HEK293 (cell line): ENCODE results near the gene PCP4.
A peak's percentile ranks its signal among the peaks of the same experiment; 100 is the strongest.

Experiments
- CTCF ChIA-PET: fragments of 350-600 bp; formaldehyde crosslinking; extraction: SDS; loops from one replicate; lab custom pipeline; 2021; ENCODE audit warnings: antibody characterized with exemption; lab: Yijun Ruan, JAX
- POLR2A ChIA-PET: fragments of 300-600 bp; formaldehyde crosslinking; extraction: SDS; loops from one replicate; lab custom pipeline; 2020; ENCODE audit warnings: antibody characterized with exemption, inconsistent platforms; lab: Yijun Ruan, JAX
- H3K27ac ChIP-seq: fragments of 200-500 bp; sonication (Bioruptor generic); 2 replicates; pipeline ENCODE4 v1.5.1; 2014; ENCODE audit warnings: low read depth, low read length, control low read depth, inconsistent platforms; ENCODE audit errors: extremely low read depth
- H3K36me3 ChIP-seq, 2 experiments: fragments of 200-500 bp in 1 of 2; sonication (Bioruptor generic) in 1 of 2; 1 replicate in 1 of 2; 2 replicates in 1 of 2; pipeline ENCODE4 v1.5.1; 2014 to 2017; ENCODE audit warnings: inconsistent platforms in 2 of 2, low read length in 2 of 2; ENCODE audit not compliant: control insufficient read depth in 2 of 2, insufficient read depth in 1 of 2
- H3K4me1 ChIP-seq: fragments of 200-500 bp; sonication (Bioruptor generic); 2 replicates; pipeline ENCODE4 v1.5.1; 2014; ENCODE audit warnings: mild to moderate bottlenecking, low read length, inconsistent platforms; ENCODE audit not compliant: control insufficient read depth, insufficient read depth
- H3K4me3 ChIP-seq: 2 replicates; pipeline ENCODE4 v1.5.1; 2011; ENCODE audit warnings: low read depth, mild to moderate bottlenecking, control low read depth, low read length, moderate library complexity
- H3K9me3 ChIP-seq: fragments of 200-500 bp; sonication (Bioruptor generic); 2 replicates; pipeline ENCODE4 v1.5.1; 2014; ENCODE audit warnings: low read depth, low read length, inconsistent platforms; ENCODE audit not compliant: control insufficient read depth, insufficient read depth
- MEIS1 ChIP-seq: sonication (generic); formaldehyde crosslinking; IDR thresholded peaks from 2 replicates; pipeline ENCODE4 v1.8.1; 2022; ENCODE audit warnings: missing genetic modification reagents, mild to moderate bottlenecking, borderline replicate concordance
- MYNN ChIP-seq: fragments of 450-650 bp; formaldehyde crosslinking; IDR thresholded peaks from 2 replicates; pipeline ENCODE4 v1.5.1; 2016; ENCODE audit warnings: missing biosample characterization, missing genetic modification characterization, borderline replicate concordance
- PRDM1 ChIP-seq: fragments of 450-650 bp; formaldehyde crosslinking; IDR thresholded peaks from 2 replicates; pipeline ENCODE4; 2016; ENCODE audit warnings: missing biosample characterization, missing genetic modification characterization
- YY1 ChIP-seq: fragments of 450-650 bp; formaldehyde crosslinking; IDR thresholded peaks from 2 replicates; pipeline ENCODE4 v1.5.1; 2018; ENCODE audit warnings: missing biosample characterization, missing genetic modification characterization
- ZBTB17 ChIP-seq: fragments of 450-650 bp; formaldehyde crosslinking; IDR thresholded peaks from 2 replicates; pipeline ENCODE4 v1.5.1; 2016; ENCODE audit warnings: missing biosample characterization, missing genetic modification characterization
- ZBTB8A ChIP-seq: fragments of 450-650 bp; formaldehyde crosslinking; IDR thresholded peaks from 2 replicates; pipeline ENCODE4 v1.5.1; 2016; ENCODE audit warnings: missing biosample characterization, missing genetic modification characterization
- ZNF133 ChIP-seq: fragments of 450-650 bp; formaldehyde crosslinking; IDR thresholded peaks from 2 replicates; pipeline ENCODE4 v1.5.1; 2016; ENCODE audit warnings: missing biosample characterization, missing genetic modification characterization
- ZNF239 ChIP-seq: fragments of 450-650 bp; formaldehyde crosslinking; IDR thresholded peaks from 2 replicates; pipeline ENCODE4 v1.5.1; 2016; ENCODE audit warnings: missing biosample characterization, missing genetic modification characterization
- ZNF24 ChIP-seq: fragments of 450-650 bp; formaldehyde crosslinking; IDR thresholded peaks from 2 replicates; pipeline ENCODE4 v1.5.1; 2016; ENCODE audit warnings: missing biosample characterization, missing genetic modification characterization
- ZNF394 ChIP-seq: fragments of 450-650 bp; formaldehyde crosslinking; IDR thresholded peaks from 2 replicates; pipeline ENCODE4 v1.5.1; 2016; ENCODE audit warnings: missing biosample characterization, missing genetic modification characterization, mild to moderate bottlenecking, moderate library complexity, borderline replicate concordance
- ZNF404 ChIP-seq: fragments of 450-650 bp; formaldehyde crosslinking; IDR thresholded peaks from 2 replicates; pipeline ENCODE4 v1.5.1; 2017; ENCODE audit warnings: missing biosample characterization, missing genetic modification characterization
- ZNF48 ChIP-seq: fragments of 450-650 bp; formaldehyde crosslinking; IDR thresholded peaks from 2 replicates; pipeline ENCODE4 v1.5.1; 2016; ENCODE audit warnings: missing biosample characterization, missing genetic modification characterization
- ZNF514 ChIP-seq: fragments of 450-650 bp; formaldehyde crosslinking; IDR thresholded peaks from 2 replicates; pipeline ENCODE4 v1.5.1; 2016; ENCODE audit warnings: missing biosample characterization, missing genetic modification characterization
- ZNF544 ChIP-seq: fragments of 450-650 bp; formaldehyde crosslinking; IDR thresholded peaks from 2 replicates; pipeline ENCODE4 v1.5.0; 2017; ENCODE audit warnings: missing biosample characterization, missing genetic modification characterization
- ZNF585B ChIP-seq: fragments of 450-650 bp; formaldehyde crosslinking; IDR thresholded peaks from 2 replicates; pipeline ENCODE4 v1.5.1; 2016; ENCODE audit warnings: missing biosample characterization, missing genetic modification characterization
- ZNF621 ChIP-seq: fragments of 450-650 bp; formaldehyde crosslinking; IDR thresholded peaks from 2 replicates; pipeline ENCODE4 v1.5.1; 2017; ENCODE audit warnings: missing biosample characterization, missing genetic modification characterization
- ZNF654 ChIP-seq: fragments of 450-650 bp; formaldehyde crosslinking; IDR thresholded peaks from 2 replicates; pipeline ENCODE4 v1.5.1; 2016; ENCODE audit warnings: low read depth, missing biosample characterization, missing genetic modification characterization
- TF ChIP-seq, protein P1 (sequence below): fragments of 450-650 bp; formaldehyde crosslinking; IDR thresholded peaks from 2 replicates; pipeline ENCODE4 v1.5.1; 2016; ENCODE audit warnings: missing biosample characterization, missing genetic modification characterization
- TF ChIP-seq, protein P2 (sequence below): fragments of 450-650 bp; formaldehyde crosslinking; IDR thresholded peaks from 2 replicates; pipeline ENCODE4 v1.5.1; 2016; ENCODE audit warnings: missing biosample characterization, missing genetic modification characterization
- TF ChIP-seq, protein P3 (sequence below): fragments of 450-650 bp; formaldehyde crosslinking; IDR thresholded peaks from 2 replicates; pipeline ENCODE4 v1.5.1; 2016; ENCODE audit warnings: missing biosample characterization, missing genetic modification characterization
- TF ChIP-seq, protein P4 (sequence below): fragments of 450-650 bp; formaldehyde crosslinking; IDR thresholded peaks from 2 replicates; pipeline ENCODE4 v1.5.1; 2016; ENCODE audit warnings: missing biosample characterization, missing genetic modification characterization
- TF ChIP-seq, protein P5 (sequence below): fragments of 450-650 bp; formaldehyde crosslinking; IDR thresholded peaks from 2 replicates; pipeline ENCODE4 v1.5.1; 2016; ENCODE audit warnings: missing biosample characterization, missing genetic modification characterization, low read depth

PCP4 gene

DNA sequence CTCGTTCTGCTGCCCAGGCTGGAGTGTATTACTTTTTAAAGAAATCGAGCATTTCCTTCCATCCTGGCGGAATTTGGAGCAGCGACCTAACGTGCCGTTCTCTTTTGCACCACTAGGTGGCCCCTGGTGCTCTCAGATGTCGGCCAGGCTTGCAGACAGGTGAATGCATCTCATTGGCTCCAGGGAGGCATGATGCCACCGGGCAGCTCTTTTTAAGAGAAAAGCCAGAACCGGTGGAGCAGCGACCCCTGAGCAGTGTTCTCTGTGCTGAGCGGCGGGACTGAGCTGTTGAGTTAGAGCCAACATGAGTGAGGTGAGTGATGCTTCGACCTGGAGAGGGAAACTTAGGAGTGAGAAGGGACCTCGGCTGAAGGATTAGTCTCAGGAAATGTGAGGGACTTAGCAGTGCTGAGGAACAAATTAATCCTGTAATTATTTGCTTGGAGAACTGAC is at the start of gene PCP4:
TSS of gene PCP4 (plus strand) at position 241 of the 453 bp plus-strand sequence. CDS start at position 305, 64 bp downstream.
- no peak within 1 kb of the TSS for H3K27ac ChIP-seq
- H3K4me1 ChIP-seq, result peaks cover 6% of the 10 kb centered on the region; the same call in 1 of the 2 replicates
- no peaks in the 10 kb centered on the region for H3K9me3 ChIP-seq
- ChIA-PET CTCF (interaction anchor here (0.6 to 6.6 kb wide), 57 partner anchors 9 to 1055 kb away, joined by 3 to 126 read pairs (median 4); no protein-coding TSS in a partner anchor), POLR2A (interaction anchor here (0.7 kb wide), 1 partner anchor 253 kb away, joined by 3 read pairs; no protein-coding TSS in a partner anchor)
- no peak for TF ChIP-seq ZNF239 (tag by site-specific recombination)
- no peak for TF ChIP-seq MEIS1 (CRISPR knock-in tag)
- TF ChIP-seq ZBTB8A (tag by site-specific recombination), result no peak
- TF ChIP-seq, protein P1, sequence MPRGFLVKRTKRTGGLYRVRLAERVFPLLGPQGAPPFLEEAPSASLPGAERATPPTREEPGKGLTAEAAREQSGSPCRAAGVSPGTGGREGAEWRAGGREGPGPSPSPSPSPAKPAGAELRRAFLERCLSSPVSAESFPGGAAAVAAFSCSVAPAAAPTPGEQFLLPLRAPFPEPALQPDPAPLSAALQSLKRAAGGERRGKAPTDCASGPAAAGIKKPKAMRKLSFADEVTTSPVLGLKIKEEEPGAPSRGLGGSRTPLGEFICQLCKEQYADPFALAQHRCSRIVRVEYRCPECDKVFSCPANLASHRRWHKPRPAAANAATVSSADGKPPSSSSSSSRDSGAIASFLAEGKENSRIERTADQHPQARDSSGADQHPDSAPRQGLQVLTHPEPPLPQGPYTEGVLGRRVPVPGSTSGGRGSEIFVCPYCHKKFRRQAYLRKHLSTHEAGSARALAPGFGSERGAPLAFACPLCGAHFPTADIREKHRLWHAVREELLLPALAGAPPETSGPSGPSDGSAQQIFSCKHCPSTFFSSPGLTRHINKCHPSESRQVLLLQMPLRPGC, result no peak
- TF ChIP-seq, protein P2, sequence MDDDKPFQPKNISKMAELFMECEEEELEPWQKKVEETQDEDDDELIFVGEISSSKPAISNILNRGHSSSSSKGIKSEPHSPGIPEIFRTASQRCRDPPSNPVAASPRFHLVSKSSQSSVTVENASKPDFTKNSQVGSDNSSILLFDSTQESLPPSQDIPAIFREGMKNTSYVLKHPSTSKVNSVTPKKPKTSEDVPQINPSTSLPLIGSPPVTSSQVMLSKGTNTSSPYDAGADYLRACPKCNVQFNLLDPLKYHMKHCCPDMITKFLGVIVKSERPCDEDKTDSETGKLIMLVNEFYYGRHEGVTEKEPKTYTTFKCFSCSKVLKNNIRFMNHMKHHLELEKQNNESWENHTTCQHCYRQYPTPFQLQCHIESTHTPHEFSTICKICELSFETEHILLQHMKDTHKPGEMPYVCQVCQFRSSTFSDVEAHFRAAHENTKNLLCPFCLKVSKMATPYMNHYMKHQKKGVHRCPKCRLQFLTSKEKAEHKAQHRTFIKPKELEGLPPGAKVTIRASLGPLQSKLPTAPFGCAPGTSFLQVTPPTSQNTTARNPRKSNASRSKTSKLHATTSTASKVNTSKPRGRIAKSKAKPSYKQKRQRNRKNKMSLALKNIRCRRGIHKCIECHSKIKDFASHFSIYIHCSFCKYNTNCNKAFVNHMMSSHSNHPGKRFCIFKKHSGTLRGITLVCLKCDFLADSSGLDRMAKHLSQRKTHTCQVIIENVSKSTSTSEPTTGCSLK, result no peak
- no peak for TF ChIP-seq ZNF585B (tag by site-specific recombination)
- TF ChIP-seq, protein P3, sequence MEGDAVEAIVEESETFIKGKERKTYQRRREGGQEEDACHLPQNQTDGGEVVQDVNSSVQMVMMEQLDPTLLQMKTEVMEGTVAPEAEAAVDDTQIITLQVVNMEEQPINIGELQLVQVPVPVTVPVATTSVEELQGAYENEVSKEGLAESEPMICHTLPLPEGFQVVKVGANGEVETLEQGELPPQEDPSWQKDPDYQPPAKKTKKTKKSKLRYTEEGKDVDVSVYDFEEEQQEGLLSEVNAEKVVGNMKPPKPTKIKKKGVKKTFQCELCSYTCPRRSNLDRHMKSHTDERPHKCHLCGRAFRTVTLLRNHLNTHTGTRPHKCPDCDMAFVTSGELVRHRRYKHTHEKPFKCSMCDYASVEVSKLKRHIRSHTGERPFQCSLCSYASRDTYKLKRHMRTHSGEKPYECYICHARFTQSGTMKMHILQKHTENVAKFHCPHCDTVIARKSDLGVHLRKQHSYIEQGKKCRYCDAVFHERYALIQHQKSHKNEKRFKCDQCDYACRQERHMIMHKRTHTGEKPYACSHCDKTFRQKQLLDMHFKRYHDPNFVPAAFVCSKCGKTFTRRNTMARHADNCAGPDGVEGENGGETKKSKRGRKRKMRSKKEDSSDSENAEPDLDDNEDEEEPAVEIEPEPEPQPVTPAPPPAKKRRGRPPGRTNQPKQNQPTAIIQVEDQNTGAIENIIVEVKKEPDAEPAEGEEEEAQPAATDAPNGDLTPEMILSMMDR, result peak; percentile 61
- no peak for TF ChIP-seq MYNN
- no peak for TF ChIP-seq ZNF404 (tag by site-specific recombination)
- no peak for TF ChIP-seq ZNF621 (tag by site-specific recombination)
- TF ChIP-seq, protein P4, sequence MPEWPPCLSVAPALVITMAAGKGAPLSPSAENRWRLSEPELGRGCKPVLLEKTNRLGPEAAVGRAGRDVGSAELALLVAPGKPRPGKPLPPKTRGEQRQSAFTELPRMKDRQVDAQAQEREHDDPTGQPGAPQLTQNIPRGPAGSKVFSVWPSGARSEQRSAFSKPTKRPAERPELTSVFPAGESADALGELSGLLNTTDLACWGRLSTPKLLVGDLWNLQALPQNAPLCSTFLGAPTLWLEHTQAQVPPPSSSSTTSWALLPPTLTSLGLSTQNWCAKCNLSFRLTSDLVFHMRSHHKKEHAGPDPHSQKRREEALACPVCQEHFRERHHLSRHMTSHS (tag by site-specific recombination), result no peak
- no peak for TF ChIP-seq ZNF544 (tag by site-specific recombination)
- TF ChIP-seq ZNF514 (tag by site-specific recombination), result no peak
- no peak for TF ChIP-seq ZNF394
- peak; percentile 73 for TF ChIP-seq ZNF654
- TF ChIP-seq, protein P5, sequence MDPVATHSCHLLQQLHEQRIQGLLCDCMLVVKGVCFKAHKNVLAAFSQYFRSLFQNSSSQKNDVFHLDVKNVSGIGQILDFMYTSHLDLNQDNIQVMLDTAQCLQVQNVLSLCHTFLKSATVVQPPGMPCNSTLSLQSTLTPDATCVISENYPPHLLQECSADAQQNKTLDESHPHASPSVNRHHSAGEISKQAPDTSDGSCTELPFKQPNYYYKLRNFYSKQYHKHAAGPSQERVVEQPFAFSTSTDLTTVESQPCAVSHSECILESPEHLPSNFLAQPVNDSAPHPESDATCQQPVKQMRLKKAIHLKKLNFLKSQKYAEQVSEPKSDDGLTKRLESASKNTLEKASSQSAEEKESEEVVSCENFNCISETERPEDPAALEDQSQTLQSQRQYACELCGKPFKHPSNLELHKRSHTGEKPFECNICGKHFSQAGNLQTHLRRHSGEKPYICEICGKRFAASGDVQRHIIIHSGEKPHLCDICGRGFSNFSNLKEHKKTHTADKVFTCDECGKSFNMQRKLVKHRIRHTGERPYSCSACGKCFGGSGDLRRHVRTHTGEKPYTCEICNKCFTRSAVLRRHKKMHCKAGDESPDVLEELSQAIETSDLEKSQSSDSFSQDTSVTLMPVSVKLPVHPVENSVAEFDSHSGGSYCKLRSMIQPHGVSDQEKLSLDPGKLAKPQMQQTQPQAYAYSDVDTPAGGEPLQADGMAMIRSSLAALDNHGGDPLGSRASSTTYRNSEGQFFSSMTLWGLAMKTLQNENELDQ (tag by site-specific recombination), result no peak
- no peak for TF ChIP-seq PRDM1 (tag by site-specific recombination)
- TF ChIP-seq ZBTB17 (tag by site-specific recombination), result 0 out of 2 replicates have a peak, but pooled peaks have one; percentile 24
- no peak for TF ChIP-seq ZNF24 (tag by site-specific recombination)
- no peak for TF ChIP-seq YY1 (tag by site-specific recombination)
- no peak for TF ChIP-seq ZNF48
- TF ChIP-seq ZNF133 (tag by site-specific recombination), result no peak
- H3K36me3 ChIP-seq, result no peaks in the 10 kb centered on the region
- no peak within 1 kb of the TSS for H3K4me3 ChIP-seq
